SK-N-SH treated with all-trans-retinoic acid at 6 μM for 48 hours (cell line): ENCODE data around the gene JAGN1.

Experiments used
- ATAC-seq: fragments of 200-7000 bp; cut with Tn5 transposase; 3 replicates; pipeline ENCODE4 v1.9.1; 2020; ENCODE audit warnings: mild to moderate bottlenecking, moderate library complexity
- ARNTL ChIP-seq: fragments of 450-650 bp; formaldehyde crosslinking; IDR thresholded peaks from 2 replicates; pipeline ENCODE4 v1.5.0; 2020; ENCODE audit warnings: low read depth, mild to moderate bottlenecking, moderate library complexity, borderline replicate concordance
- BACH2 ChIP-seq: fragments of 250-450 bp; sonication (Bioruptor Pico); IDR thresholded peaks from 2 replicates; pipeline ENCODE4 v1.9.0; 2021; ENCODE audit warnings: mild to moderate bottlenecking, borderline replicate concordance
- CSDC2 ChIP-seq: fragments of 250-450 bp; sonication (Bioruptor Pico); IDR thresholded peaks from 2 replicates; pipeline ENCODE4 v1.5.0; 2020; ENCODE audit warnings: mild to moderate bottlenecking, moderate library complexity
- GLIS3 ChIP-seq: fragments of 250-450 bp; sonication (Bioruptor Pico); IDR thresholded peaks from 2 replicates; pipeline ENCODE4 v1.5.0; 2020; ENCODE audit warnings: mild to moderate bottlenecking, moderate library complexity
- ISL1 ChIP-seq: fragments of 250-450 bp; sonication (Bioruptor Pico); IDR thresholded peaks from 2 replicates; pipeline ENCODE4 v2.1.2; 2022; ENCODE audit warnings: mild to moderate bottlenecking, moderate library complexity
- PPARA ChIP-seq: fragments of 250-450 bp; sonication (Bioruptor Pico); IDR thresholded peaks from 2 replicates; pipeline ENCODE4 v1.5.0; 2020; ENCODE audit warnings: mild to moderate bottlenecking, borderline replicate concordance
- RARB ChIP-seq: fragments of 250-450 bp; sonication (Bioruptor Pico); IDR thresholded peaks from 2 replicates; pipeline ENCODE4 v1.8.0; 2021; ENCODE audit warnings: mild to moderate bottlenecking, moderate library complexity
- SNAI2 ChIP-seq: fragments of 250-450 bp; sonication (Bioruptor Pico); IDR thresholded peaks from 2 replicates; pipeline ENCODE4 v1.5.0; 2020; ENCODE audit warnings: mild to moderate bottlenecking, moderate library complexity
- TCF4 ChIP-seq: fragments of 250-450 bp; sonication (Bioruptor Pico); IDR thresholded peaks from 2 replicates; pipeline ENCODE4 v1.8.0; 2021; ENCODE audit warnings: mild to moderate bottlenecking, moderate library complexity, borderline replicate concordance
- TOX ChIP-seq: fragments of 250-450 bp; sonication (Bioruptor Pico); IDR thresholded peaks from 2 replicates; pipeline ENCODE4 v1.8.0; 2021; ENCODE audit warnings: mild to moderate bottlenecking, moderate library complexity, borderline replicate concordance
- ZC3H10 ChIP-seq: fragments of 250-450 bp; sonication (Bioruptor Pico); IDR thresholded peaks from 2 replicates; pipeline ENCODE4 v1.5.1; 2021; ENCODE audit warnings: mild to moderate bottlenecking, moderate library complexity
- ZFP3 ChIP-seq: fragments of 250-450 bp; sonication (Bioruptor Pico); IDR thresholded peaks from 2 replicates; pipeline ENCODE4 v1.5.0; 2020; ENCODE audit warnings: mild to moderate bottlenecking, moderate library complexity
- ZFP30 ChIP-seq: fragments of 450-650 bp; formaldehyde crosslinking; IDR thresholded peaks from 2 replicates; pipeline ENCODE4 v1.5.0; 2022; ENCODE audit warnings: mild to moderate bottlenecking, moderate library complexity
- ZNF565 ChIP-seq: fragments of 450-650 bp; formaldehyde crosslinking; conservative IDR thresholded peaks from 2 replicates; pipeline ENCODE4 v1.5.0; 2020; ENCODE audit warnings: low read depth, mild to moderate bottlenecking, moderate library complexity
- ZNF70 ChIP-seq: fragments of 450-650 bp; formaldehyde crosslinking; IDR thresholded peaks from 2 replicates; pipeline ENCODE4 v1.5.0; 2020; ENCODE audit warnings: mild to moderate bottlenecking, moderate library complexity
- ZNF8 ChIP-seq: fragments of 450-650 bp; formaldehyde crosslinking; IDR thresholded peaks from 2 replicates; pipeline ENCODE4 v1.5.0; 2020; ENCODE audit warnings: mild to moderate bottlenecking, moderate library complexity
- TF ChIP-seq, protein P1 (sequence below): fragments of 250-450 bp; sonication (Bioruptor Pico); IDR thresholded peaks from 2 replicates; pipeline ENCODE4 v1.8.0; 2020; ENCODE audit warnings: mild to moderate bottlenecking, moderate library complexity, borderline replicate concordance
- TF ChIP-seq, protein P2 (sequence below): fragments of 250-450 bp; sonication (Bioruptor Pico); IDR thresholded peaks from 2 replicates; pipeline ENCODE4 v1.8.0; 2021; ENCODE audit warnings: low read depth, mild to moderate bottlenecking, moderate library complexity, borderline replicate concordance
- TF ChIP-seq, protein P3 (sequence below): fragments of 250-450 bp; sonication (Bioruptor Pico); IDR thresholded peaks from 2 replicates; pipeline ENCODE4 v1.5.1; 2020; ENCODE audit warnings: low read depth, mild to moderate bottlenecking, moderate library complexity
- TF ChIP-seq, protein P4 (sequence below): fragments of 250-450 bp; sonication (Bioruptor Pico); IDR thresholded peaks from 2 replicates; pipeline ENCODE4 v1.5.0; 2020; ENCODE audit warnings: mild to moderate bottlenecking, moderate library complexity

Gene JAGN1

DNA sequence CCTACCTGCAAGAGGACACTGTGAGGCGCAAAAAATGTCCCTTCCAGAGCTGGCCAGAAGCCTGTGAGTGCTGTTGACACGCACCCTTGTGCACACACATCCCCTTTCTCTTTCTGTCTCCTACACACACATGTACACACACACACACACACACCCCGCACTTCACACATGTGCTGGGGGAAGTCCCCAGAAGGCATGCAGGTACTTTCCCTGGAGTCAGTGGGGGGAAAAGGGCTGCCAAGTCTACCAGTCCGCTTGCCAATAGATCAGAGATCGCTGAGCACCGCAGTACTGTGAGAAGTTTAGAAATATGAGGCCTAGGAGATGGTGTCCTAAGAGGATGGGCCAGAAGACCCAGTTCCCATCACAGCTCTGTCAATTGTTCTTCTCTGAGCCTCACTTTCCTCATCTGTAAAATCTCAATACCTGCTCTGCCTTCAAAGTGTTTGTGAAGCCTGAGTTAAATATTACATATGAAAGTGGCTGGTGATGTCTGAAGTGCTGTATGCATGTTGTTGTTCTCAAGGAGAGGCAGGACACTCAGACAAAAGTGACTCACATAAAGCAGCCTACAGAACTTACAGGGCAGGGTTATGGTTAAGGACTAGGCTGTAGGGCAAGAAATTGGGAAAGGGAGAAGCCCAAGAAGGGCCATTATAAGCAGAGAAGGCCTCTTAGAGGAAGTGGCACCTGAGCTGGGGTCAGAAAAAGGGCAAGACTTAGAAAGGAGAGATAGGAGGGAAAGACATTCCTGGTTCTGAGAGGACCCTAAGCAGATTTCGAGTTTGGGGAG, 19.0 kb downstream of the JAGN1 start (continued):
- TF ChIP-seq, protein P1, sequence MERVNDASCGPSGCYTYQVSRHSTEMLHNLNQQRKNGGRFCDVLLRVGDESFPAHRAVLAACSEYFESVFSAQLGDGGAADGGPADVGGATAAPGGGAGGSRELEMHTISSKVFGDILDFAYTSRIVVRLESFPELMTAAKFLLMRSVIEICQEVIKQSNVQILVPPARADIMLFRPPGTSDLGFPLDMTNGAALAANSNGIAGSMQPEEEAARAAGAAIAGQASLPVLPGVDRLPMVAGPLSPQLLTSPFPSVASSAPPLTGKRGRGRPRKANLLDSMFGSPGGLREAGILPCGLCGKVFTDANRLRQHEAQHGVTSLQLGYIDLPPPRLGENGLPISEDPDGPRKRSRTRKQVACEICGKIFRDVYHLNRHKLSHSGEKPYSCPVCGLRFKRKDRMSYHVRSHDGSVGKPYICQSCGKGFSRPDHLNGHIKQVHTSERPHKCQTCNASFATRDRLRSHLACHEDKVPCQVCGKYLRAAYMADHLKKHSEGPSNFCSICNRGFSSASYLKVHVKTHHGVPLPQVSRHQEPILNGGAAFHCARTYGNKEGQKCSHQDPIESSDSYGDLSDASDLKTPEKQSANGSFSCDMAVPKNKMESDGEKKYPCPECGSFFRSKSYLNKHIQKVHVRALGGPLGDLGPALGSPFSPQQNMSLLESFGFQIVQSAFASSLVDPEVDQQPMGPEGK (CRISPR knock-in tag), result no peak
- no peak for TF ChIP-seq ZNF8 (CRISPR knock-in tag)
- TF ChIP-seq, protein P2, sequence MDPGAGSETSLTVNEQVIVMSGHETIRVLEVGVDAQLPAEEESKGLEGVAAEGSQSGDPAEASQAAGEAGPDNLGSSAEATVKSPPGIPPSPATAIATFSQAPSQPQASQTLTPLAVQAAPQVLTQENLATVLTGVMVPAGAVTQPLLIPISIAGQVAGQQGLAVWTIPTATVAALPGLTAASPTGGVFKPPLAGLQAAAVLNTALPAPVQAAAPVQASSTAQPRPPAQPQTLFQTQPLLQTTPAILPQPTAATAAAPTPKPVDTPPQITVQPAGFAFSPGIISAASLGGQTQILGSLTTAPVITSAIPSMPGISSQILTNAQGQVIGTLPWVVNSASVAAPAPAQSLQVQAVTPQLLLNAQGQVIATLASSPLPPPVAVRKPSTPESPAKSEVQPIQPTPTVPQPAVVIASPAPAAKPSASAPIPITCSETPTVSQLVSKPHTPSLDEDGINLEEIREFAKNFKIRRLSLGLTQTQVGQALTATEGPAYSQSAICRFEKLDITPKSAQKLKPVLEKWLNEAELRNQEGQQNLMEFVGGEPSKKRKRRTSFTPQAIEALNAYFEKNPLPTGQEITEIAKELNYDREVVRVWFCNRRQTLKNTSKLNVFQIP (CRISPR knock-in tag), result no peak
- no peak for TF ChIP-seq ZFP3

DNA sequence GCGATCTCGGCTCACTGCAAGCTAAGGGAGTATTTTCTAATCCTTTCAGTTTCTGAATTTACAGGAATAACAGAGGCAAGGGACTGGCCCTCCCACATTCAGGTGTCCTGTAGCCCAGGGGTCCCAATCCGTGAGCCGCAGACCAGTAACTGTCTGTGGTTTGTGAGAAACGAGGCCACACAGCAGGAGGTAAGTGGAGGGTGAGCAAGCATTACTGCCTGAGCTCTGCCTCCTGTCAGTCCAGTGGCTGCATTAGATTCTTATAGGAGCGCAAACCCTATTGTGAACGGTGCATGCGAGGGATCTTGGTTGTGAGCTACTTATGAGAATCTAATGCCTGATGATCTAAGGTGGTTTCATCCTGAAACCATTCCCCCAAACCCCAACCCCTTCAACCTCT, 21.5 kb downstream of the JAGN1 start:
- TF ChIP-seq, protein P3, sequence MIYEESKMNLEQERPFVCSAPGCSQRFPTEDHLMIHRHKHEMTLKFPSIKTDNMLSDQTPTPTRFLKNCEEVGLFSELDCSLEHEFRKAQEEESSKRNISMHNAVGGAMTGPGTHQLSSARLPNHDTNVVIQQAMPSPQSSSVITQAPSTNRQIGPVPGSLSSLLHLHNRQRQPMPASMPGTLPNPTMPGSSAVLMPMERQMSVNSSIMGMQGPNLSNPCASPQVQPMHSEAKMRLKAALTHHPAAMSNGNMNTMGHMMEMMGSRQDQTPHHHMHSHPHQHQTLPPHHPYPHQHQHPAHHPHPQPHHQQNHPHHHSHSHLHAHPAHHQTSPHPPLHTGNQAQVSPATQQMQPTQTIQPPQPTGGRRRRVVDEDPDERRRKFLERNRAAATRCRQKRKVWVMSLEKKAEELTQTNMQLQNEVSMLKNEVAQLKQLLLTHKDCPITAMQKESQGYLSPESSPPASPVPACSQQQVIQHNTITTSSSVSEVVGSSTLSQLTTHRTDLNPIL (CRISPR knock-in tag), result no peak
- TF ChIP-seq ZFP3 (no peak), ISL1 (CRISPR knock-in tag) (no peak), RARB (CRISPR knock-in tag) (no peak)
- TF ChIP-seq, protein P2 (CRISPR knock-in tag), result no peak
- ATAC-seq, result no peak

DNA sequence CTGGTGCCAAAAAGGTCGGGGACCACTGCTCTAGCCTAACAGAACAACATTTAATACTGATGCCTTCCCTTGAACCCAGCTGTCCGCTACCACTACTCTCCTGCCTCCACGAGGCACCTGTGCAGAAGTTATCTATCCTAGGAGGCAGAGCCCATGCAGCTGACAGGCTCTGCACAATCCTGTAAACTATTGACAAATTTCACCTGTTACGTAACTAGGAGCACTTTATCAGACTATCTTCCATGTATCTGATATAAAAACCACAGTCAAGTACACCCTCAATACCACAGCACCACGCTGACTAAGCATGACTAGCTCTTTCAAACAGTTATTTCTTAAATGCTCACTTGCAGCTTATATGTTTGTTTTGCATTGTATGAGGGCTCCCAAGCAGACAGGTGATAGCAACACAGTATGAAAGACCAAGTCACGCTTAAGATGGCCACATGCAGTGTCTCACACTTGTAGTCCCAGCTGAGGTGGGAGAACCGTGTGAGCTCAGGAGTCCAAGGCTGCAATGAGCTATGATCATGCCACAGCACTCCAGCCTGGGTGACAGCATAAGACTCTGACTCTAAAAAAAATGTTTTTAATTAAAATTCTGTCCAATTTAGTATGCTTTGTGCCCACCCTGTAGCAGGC, 22.0 kb downstream of the JAGN1 start:
- TF ChIP-seq ARNTL (CRISPR knock-in tag) (no peak), ZNF8 (CRISPR knock-in tag) (no peak), ZNF565 (CRISPR knock-in tag) (no peak), CSDC2 (CRISPR knock-in tag) (no peak), RARB (CRISPR knock-in tag) (no peak), TOX (CRISPR knock-in tag) (no peak), PPARA (CRISPR knock-in tag) (no peak), SNAI2 (CRISPR knock-in tag) (no peak), ZFP30 (CRISPR knock-in tag) (no peak), BACH2 (CRISPR knock-in tag) (no peak), GLIS3 (no peak), ZC3H10 (CRISPR knock-in tag) (no peak), TCF4 (CRISPR knock-in tag) (no peak), ZFP3 (no peak), ZNF70 (CRISPR knock-in tag) (no peak)
- TF ChIP-seq, protein P2 (CRISPR knock-in tag), result no peak
- TF ChIP-seq, protein P4, sequence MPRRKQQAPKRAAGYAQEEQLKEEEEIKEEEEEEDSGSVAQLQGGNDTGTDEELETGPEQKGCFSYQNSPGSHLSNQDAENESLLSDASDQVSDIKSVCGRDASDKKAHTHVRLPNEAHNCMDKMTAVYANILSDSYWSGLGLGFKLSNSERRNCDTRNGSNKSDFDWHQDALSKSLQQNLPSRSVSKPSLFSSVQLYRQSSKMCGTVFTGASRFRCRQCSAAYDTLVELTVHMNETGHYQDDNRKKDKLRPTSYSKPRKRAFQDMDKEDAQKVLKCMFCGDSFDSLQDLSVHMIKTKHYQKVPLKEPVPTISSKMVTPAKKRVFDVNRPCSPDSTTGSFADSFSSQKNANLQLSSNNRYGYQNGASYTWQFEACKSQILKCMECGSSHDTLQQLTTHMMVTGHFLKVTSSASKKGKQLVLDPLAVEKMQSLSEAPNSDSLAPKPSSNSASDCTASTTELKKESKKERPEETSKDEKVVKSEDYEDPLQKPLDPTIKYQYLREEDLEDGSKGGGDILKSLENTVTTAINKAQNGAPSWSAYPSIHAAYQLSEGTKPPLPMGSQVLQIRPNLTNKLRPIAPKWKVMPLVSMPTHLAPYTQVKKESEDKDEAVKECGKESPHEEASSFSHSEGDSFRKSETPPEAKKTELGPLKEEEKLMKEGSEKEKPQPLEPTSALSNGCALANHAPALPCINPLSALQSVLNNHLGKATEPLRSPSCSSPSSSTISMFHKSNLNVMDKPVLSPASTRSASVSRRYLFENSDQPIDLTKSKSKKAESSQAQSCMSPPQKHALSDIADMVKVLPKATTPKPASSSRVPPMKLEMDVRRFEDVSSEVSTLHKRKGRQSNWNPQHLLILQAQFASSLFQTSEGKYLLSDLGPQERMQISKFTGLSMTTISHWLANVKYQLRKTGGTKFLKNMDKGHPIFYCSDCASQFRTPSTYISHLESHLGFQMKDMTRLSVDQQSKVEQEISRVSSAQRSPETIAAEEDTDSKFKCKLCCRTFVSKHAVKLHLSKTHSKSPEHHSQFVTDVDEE (CRISPR knock-in tag), result no peak
- ATAC-seq, result no peak
